Measurements from ENCODE around the gene JSRP1.

Gene JSRP1

GRCh38 chr19:2236314-2237050, 19.7 kb downstream of the JSRP1 start, which contains the start of the genes PLEKHJ1 and SF3A2 (continued):
- TF ChIP-seq ZNF580 (tag by site-specific recombination; IDR thresholded peaks at IDR 0.05), result peak; percentile 62; the same call in 1 of the 2 replicates
- no peak for TF ChIP-seq ZNF221 (tag by site-specific recombination; IDR thresholded peaks at IDR 0.05; ENCODE audit: borderline replicate concordance)
- TF ChIP-seq KLF1 (tag by site-specific recombination; IDR thresholded peaks at IDR 0.05), result peak; percentile 79
- peak; percentile 71 for TF ChIP-seq ZNF654 (tag by site-specific recombination; IDR thresholded peaks at IDR 0.05; ENCODE audit: low read depth)
- peak; percentile 82 for TF ChIP-seq ZNF692 (tag by site-specific recombination; IDR thresholded peaks at IDR 0.05)
- peak; percentile 98 for TF ChIP-seq ZEB2 (tag by site-specific recombination; IDR thresholded peaks at IDR 0.05)
- TF ChIP-seq ZBTB21 (tag by site-specific recombination; IDR thresholded peaks at IDR 0.05), result no peak
- TF ChIP-seq ZNF658 (tag by site-specific recombination; IDR thresholded peaks at IDR 0.05), result no peak
- TF ChIP-seq PRDM4 (tag by site-specific recombination; IDR thresholded peaks at IDR 0.05), result 0 out of 2 replicates have a peak, but pooled peaks have one; percentile 15
- no peak; the same call in 1 of the 2 replicates for TF ChIP-seq ZNF639 (tag by site-specific recombination; IDR thresholded peaks at IDR 0.05)
- peak; percentile 53 for TF ChIP-seq PATZ1 (tag by site-specific recombination; IDR thresholded peaks at IDR 0.05)
- no peak for TF ChIP-seq ZNF354C (tag by site-specific recombination; IDR thresholded peaks at IDR 0.05; ENCODE audit: borderline replicate concordance, low read depth)
- TF ChIP-seq TCF7L2 (IDR thresholded peaks at IDR 0.05; ENCODE audit: borderline replicate concordance, low read depth, low read length), result no peak
- peak; percentile 69; the same call in 1 of the 2 replicates for TF ChIP-seq ZSCAN30 (tag by site-specific recombination; IDR thresholded peaks at IDR 0.05)
- TF ChIP-seq ZNF530 (tag by site-specific recombination; IDR thresholded peaks at IDR 0.05; ENCODE audit: low read depth), result no peak
- TF ChIP-seq ZNF768 (tag by site-specific recombination; IDR thresholded peaks at IDR 0.05), result no peak
- no peak for TF ChIP-seq ZNF785 (tag by site-specific recombination; IDR thresholded peaks at IDR 0.05)
- TF ChIP-seq ZSCAN5A (tag by site-specific recombination; IDR thresholded peaks at IDR 0.05), result peak; percentile 44; the same call in 1 of the 2 replicates
- peak; percentile 70; the same call in 1 of the 2 replicates for TF ChIP-seq YY1 (tag by site-specific recombination; IDR thresholded peaks at IDR 0.05)
- peak; percentile 25; the same call in 1 of the 2 replicates for TF ChIP-seq KLF17 (tag by site-specific recombination; IDR thresholded peaks at IDR 0.05)
- peak; percentile 90 for TF ChIP-seq ZBTB26 (tag by site-specific recombination; optimal IDR thresholded peaks at IDR 0.05)
- TF ChIP-seq SCRT2 (tag by site-specific recombination; IDR thresholded peaks at IDR 0.05), result 0 out of 2 replicates have a peak, but pooled peaks have one; percentile 17
- peak; percentile 81 for TF ChIP-seq EGR2 (tag by site-specific recombination; IDR thresholded peaks at IDR 0.05; ENCODE audit: low read depth)
- TF ChIP-seq MYNN (tag by site-specific recombination; IDR thresholded peaks at IDR 0.05; ENCODE audit: borderline replicate concordance), result no peak
- TF ChIP-seq ZNF423 (tag by site-specific recombination; IDR thresholded peaks at IDR 0.05), result no peak
- TF ChIP-seq ZNF248 (tag by site-specific recombination; IDR thresholded peaks at IDR 0.05), result no peak
- no peak for TF ChIP-seq ZNF292 (tag by site-specific recombination; IDR thresholded peaks at IDR 0.05; ENCODE audit: borderline replicate concordance, low read depth)
- no peak for TF ChIP-seq ZNF521 (tag by site-specific recombination; IDR thresholded peaks at IDR 0.05)

All from HEK293 (cell line).